WTC11 (cell line): ENCODE data around the gene COBL. TPM values are rescaled to one million over a fixed set of nuclear protein-coding genes. Genes with fewer than 3 reads are reported as not detected.

Experiments
- ATAC-seq: fragments of 200-7000 bp; cut with Tn5 transposase; 2 replicates; pipeline ENCODE4 v1.10.0; 2021; ENCODE audit warnings: mild to moderate bottlenecking, moderate library complexity
- CTCF ChIA-PET: fragments of 300-600 bp; sonication (Branson Sonifier 250); formaldehyde crosslinking; loops from one replicate; lab custom pipeline; 2021; ENCODE audit warnings: antibody characterized with exemption; lab: Charles Lee
- POLR2A ChIA-PET: fragments of 350-600 bp; sonication (Branson Sonifier 250); formaldehyde crosslinking; loops from one replicate; lab custom pipeline; 2021; ENCODE audit warnings: antibody characterized with exemption; lab: Charles Lee
- DNase-seq: peaks from one replicate; pipeline ENCODE4 v3.0.0; 2021; ENCODE audit warnings: low spot score
- H3K27ac Mint-ChIP-seq: 2 replicates; pipeline ENCODE4 v1.8.0; 2021; ENCODE audit warnings: mixed read lengths
- H3K27me3 Mint-ChIP-seq: 2 replicates; pipeline ENCODE4 v1.8.0; 2021; ENCODE audit warnings: low read depth, mild to moderate bottlenecking, moderate library complexity, mixed read lengths
- H3K36me3 Mint-ChIP-seq: 2 replicates; pipeline ENCODE4 v1.8.0; 2021; ENCODE audit warnings: mixed read lengths
- H3K4me1 Mint-ChIP-seq: 2 replicates; pipeline ENCODE4 v1.8.0; 2022; ENCODE audit warnings: mixed read lengths
- H3K4me3 Mint-ChIP-seq: 2 replicates; pipeline ENCODE4 v1.8.0; 2021; ENCODE audit warnings: mild to moderate bottlenecking, moderate library complexity, mixed read lengths
- H3K9me3 Mint-ChIP-seq: 2 replicates; pipeline ENCODE4 v1.8.0; 2021; ENCODE audit warnings: mixed read lengths
- ESRRA ChIP-seq: sonication (generic); formaldehyde crosslinking; IDR thresholded peaks from 2 replicates; pipeline ENCODE4 v1.8.1; 2022; ENCODE audit warnings: mild to moderate bottlenecking, missing genetic modification reagents, borderline replicate concordance
- FOXJ3 ChIP-seq: sonication (generic); formaldehyde crosslinking; IDR thresholded peaks from 2 replicates; pipeline ENCODE4 v1.9.0; 2021; ENCODE audit warnings: missing genetic modification reagents, mild to moderate bottlenecking, borderline replicate concordance
- MYBL2 ChIP-seq: sonication (generic); formaldehyde crosslinking; IDR thresholded peaks from 2 replicates; pipeline ENCODE4 v1.8.1; 2023; ENCODE audit warnings: mild to moderate bottlenecking, moderate library complexity, missing genetic modification reagents
- NFE2L1 ChIP-seq: sonication (generic); formaldehyde crosslinking; IDR thresholded peaks from 2 replicates; pipeline ENCODE4 v1.8.1; 2023; ENCODE audit warnings: missing genetic modification reagents
- NFYB ChIP-seq: sonication (generic); formaldehyde crosslinking; conservative IDR thresholded peaks from 2 replicates; pipeline ENCODE4 v1.8.0; 2022; ENCODE audit warnings: low read depth, missing genetic modification reagents
- SOX15 ChIP-seq: fragments of 250-450 bp; sonication (Bioruptor Pico); IDR thresholded peaks from 2 replicates; pipeline ENCODE4 v1.9.0; 2021; ENCODE audit warnings: mild to moderate bottlenecking
- TEAD4 ChIP-seq: sonication (generic); formaldehyde crosslinking; IDR thresholded peaks from 2 replicates; pipeline ENCODE4 v1.8.0; 2022; ENCODE audit warnings: mild to moderate bottlenecking, missing genetic modification reagents
- ZNF121 ChIP-seq: sonication (generic); formaldehyde crosslinking; IDR thresholded peaks from 2 replicates; pipeline ENCODE4 v1.8.0; 2023; ENCODE audit warnings: missing genetic modification reagents
- ZNF263 ChIP-seq: sonication (generic); formaldehyde crosslinking; IDR thresholded peaks from 2 replicates; pipeline ENCODE4 v1.8.1; 2022; ENCODE audit warnings: low read depth, mild to moderate bottlenecking, moderate library complexity, missing genetic modification reagents
- total RNA-seq: library from RNA; stranded (reverse); gene quantifications from 3 replicates; pipeline ENCODE4 v1.2.3, GENCODE V29; 2021
- TF ChIP-seq, protein P1 (sequence below): sonication (generic); formaldehyde crosslinking; IDR thresholded peaks from 2 replicates; pipeline ENCODE4 v1.8.1; 2023; ENCODE audit warnings: mild to moderate bottlenecking, missing genetic modification reagents, moderate library complexity
- TF ChIP-seq, protein P2 (sequence below): sonication (generic); formaldehyde crosslinking; IDR thresholded peaks from 2 replicates; pipeline ENCODE4 v1.8.1; 2023; ENCODE audit warnings: mild to moderate bottlenecking, missing genetic modification reagents
- TF ChIP-seq, protein P3 (sequence below): sonication (generic); formaldehyde crosslinking; IDR thresholded peaks from 2 replicates; pipeline ENCODE4 v1.8.0; 2023; ENCODE audit warnings: missing genetic modification reagents
- TF ChIP-seq, protein P4 (sequence below): sonication (generic); formaldehyde crosslinking; IDR thresholded peaks from 2 replicates; pipeline ENCODE4 v1.8.1; 2023; ENCODE audit warnings: mild to moderate bottlenecking, missing genetic modification reagents, moderate library complexity
- TF ChIP-seq, protein P5 (sequence below): sonication (generic); formaldehyde crosslinking; IDR thresholded peaks from 2 replicates; pipeline ENCODE4 v1.8.1; 2022; ENCODE audit warnings: mild to moderate bottlenecking, moderate library complexity, missing genetic modification reagents
- TF ChIP-seq, protein P6 (sequence below): fragments of 250-450 bp; sonication (Bioruptor Pico); IDR thresholded peaks from 2 replicates; pipeline ENCODE4 v1.8.0; 2021; ENCODE audit warnings: mild to moderate bottlenecking
- TF ChIP-seq, protein P7 (sequence below): fragments of 250-450 bp; sonication (Bioruptor Pico); IDR thresholded peaks from 2 replicates; pipeline ENCODE4 v1.9.0; 2021; ENCODE audit warnings: mild to moderate bottlenecking

COBL gene
- total RNA-seq, 1 experiment from 2014 or later, result 36.5 TPM

DNA sequence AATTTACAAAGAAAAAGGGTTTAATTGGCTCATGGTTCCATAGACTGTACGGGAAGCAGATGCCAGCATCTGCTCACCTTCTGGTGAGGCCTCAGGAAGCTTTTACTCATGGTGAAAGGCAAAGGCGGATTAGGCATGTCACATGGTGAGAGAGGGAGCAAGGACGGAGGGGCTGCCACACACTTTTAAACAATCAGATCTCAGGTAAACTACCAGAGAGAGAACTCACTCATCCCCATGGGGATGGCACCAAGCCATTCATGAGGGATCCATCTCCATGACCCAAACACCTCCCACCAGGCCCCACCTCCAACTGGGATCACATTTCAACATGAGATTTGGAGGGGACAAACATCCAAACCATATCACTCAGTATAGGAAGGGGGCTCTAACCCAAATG, 183.9 kb downstream of the COBL start (continued):
- TF ChIP-seq, protein P1, sequence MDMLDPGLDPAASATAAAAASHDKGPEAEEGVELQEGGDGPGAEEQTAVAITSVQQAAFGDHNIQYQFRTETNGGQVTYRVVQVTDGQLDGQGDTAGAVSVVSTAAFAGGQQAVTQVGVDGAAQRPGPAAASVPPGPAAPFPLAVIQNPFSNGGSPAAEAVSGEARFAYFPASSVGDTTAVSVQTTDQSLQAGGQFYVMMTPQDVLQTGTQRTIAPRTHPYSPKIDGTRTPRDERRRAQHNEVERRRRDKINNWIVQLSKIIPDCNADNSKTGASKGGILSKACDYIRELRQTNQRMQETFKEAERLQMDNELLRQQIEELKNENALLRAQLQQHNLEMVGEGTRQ (CRISPR knock-in tag), result no peak
- TF ChIP-seq, protein P2, sequence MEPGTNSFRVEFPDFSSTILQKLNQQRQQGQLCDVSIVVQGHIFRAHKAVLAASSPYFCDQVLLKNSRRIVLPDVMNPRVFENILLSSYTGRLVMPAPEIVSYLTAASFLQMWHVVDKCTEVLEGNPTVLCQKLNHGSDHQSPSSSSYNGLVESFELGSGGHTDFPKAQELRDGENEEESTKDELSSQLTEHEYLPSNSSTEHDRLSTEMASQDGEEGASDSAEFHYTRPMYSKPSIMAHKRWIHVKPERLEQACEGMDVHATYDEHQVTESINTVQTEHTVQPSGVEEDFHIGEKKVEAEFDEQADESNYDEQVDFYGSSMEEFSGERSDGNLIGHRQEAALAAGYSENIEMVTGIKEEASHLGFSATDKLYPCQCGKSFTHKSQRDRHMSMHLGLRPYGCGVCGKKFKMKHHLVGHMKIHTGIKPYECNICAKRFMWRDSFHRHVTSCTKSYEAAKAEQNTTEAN (CRISPR knock-in tag), result no peak
- TF ChIP-seq NFYB (CRISPR knock-in tag), result no peak

DNA sequence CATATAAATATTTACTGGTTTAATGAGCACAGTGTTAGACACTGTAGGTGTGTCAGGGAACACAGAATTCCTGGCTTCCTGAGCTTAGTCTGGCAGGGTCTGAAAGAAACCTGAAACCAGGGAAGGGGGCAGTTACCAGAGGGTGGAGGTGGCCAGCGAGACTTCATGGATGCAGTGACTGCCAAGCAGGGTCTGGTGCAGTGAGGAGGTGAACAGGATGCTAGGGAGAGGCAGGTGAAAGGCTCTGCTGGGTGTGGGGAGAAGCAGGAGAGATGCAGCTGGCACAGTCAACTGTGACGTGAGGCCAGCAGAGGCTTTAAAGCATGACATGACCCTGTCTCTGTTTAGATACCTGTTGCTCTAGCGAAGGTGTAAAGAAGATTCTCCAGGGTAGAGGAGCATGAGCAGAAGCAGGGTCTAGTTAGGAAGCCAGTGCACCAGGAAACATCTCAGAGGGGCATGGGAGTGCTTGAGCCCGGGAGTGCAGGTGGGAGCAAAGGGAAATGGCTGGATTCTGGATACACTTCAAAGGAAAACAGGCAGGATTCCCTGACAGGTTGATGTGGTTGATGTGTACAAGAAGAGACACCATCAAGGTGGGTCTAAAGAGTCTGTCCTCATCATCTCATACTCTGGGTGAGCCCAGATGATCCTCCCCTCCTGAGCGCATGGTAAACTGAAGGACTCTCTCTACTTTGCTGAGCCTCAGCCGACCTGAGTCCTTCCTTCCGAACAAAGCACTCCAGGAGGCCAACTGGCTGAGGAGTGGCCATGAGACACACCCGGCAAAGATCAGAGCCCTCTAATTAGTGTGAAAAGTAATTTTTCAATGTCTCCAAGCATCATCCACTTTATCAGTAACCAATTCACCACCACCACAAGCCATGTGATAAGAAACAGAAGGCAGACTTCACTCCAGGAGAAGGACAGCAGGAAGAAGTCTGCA, 186.8 kb downstream of the COBL start:
- H3K36me3 Mint-ChIP-seq, result peaks cover 23% of the 10 kb centered on the region
- H3K4me1 Mint-ChIP-seq, result peaks cover 10% of the 10 kb centered on the region
- TF ChIP-seq, protein P3, sequence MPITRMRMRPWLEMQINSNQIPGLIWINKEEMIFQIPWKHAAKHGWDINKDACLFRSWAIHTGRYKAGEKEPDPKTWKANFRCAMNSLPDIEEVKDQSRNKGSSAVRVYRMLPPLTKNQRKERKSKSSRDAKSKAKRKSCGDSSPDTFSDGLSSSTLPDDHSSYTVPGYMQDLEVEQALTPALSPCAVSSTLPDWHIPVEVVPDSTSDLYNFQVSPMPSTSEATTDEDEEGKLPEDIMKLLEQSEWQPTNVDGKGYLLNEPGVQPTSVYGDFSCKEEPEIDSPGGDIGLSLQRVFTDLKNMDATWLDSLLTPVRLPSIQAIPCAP, result no peak
- TF ChIP-seq, protein P4, sequence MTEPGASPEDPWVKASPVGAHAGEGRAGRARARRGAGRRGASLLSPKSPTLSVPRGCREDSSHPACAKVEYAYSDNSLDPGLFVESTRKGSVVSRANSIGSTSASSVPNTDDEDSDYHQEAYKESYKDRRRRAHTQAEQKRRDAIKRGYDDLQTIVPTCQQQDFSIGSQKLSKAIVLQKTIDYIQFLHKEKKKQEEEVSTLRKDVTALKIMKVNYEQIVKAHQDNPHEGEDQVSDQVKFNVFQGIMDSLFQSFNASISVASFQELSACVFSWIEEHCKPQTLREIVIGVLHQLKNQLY (CRISPR knock-in tag), result no peak
- TF ChIP-seq ZNF121 (CRISPR knock-in tag) (no peak), MYBL2 (CRISPR knock-in tag) (no peak), TEAD4 (CRISPR knock-in tag) (no peak), ZNF263 (CRISPR knock-in tag) (no peak)
- TF ChIP-seq, protein P5, sequence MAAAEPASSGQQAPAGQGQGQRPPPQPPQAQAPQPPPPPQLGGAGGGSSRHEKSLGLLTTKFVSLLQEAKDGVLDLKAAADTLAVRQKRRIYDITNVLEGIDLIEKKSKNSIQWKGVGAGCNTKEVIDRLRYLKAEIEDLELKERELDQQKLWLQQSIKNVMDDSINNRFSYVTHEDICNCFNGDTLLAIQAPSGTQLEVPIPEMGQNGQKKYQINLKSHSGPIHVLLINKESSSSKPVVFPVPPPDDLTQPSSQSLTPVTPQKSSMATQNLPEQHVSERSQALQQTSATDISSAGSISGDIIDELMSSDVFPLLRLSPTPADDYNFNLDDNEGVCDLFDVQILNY (CRISPR knock-in tag), result no peak
- TF ChIP-seq, protein P6, sequence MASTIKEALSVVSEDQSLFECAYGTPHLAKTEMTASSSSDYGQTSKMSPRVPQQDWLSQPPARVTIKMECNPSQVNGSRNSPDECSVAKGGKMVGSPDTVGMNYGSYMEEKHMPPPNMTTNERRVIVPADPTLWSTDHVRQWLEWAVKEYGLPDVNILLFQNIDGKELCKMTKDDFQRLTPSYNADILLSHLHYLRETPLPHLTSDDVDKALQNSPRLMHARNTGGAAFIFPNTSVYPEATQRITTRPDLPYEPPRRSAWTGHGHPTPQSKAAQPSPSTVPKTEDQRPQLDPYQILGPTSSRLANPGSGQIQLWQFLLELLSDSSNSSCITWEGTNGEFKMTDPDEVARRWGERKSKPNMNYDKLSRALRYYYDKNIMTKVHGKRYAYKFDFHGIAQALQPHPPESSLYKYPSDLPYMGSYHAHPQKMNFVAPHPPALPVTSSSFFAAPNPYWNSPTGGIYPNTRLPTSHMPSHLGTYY (CRISPR knock-in tag), result no peak
- DNase-seq (no peak), ATAC-seq (no peak)
- H3K27ac Mint-ChIP-seq, result no peak overlapping the region; the same call in 1 of the 2 replicates
- POLR2A ChIA-PET, result no interaction called here
- H3K9me3 Mint-ChIP-seq, result peaks cover 20% of the 10 kb centered on the region
- no peak overlapping the region for H3K4me3 Mint-ChIP-seq
- H3K27me3 Mint-ChIP-seq, result no peaks in the 10 kb centered on the region
- CTCF ChIA-PET, result interaction anchor here (0.8 to 1.8 kb wide), 2 partner anchors 12 to 33 kb away, joined by 3 to 4 read pairs; no protein-coding TSS in a partner anchor

DNA sequence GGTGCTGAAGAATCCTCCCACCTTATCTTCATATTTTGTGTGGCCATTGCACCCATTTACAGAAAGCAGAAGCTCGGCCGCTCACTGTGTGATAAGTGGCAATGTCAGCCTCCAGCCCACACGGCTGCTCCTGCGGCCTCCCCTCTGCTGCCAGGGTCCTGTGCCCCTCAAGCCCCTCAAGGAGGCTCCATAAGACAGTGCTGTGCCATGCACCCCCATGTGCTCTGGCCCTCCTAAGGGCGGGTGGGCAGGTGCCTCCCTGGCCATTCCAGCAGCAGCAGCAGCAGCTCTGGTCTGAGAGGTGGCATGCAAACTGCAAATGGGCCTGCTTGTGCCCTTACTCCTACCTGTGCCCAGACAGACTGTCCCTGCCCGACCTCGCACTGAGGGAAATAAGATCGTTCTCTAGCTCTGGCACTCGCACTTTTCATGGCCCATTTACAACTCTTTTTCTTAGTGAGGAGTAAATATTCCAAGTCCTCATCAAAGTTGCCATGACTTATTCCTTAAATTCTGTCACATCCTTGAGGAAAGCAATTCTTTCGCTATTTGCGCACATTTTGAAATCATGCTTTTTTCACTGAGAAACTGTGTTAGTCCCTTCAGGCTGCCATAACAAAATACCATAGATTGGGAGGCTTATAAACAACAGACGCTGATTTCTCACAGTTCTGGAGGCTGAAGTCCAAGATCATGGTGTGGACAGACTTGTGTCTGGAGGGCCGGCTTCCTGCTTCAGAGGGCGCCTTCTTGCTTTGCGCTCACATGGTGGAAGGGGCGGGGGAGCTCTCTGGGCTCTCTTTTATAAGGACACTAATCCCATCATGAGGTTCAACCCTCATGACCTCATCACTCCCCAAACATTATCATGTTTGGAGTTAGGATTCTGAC, 187.8 kb downstream of the COBL start:
- Mint-ChIP-seq H3K9me3 (peaks cover 20% of the 10 kb centered on the region), H3K27me3 (no peaks in the 10 kb centered on the region), H3K36me3 (peaks cover 20% of the 10 kb centered on the region), H3K4me1 (peaks cover 10% of the 10 kb centered on the region), H3K4me3 (no peak overlapping the region), H3K27ac (no peak overlapping the region)
- ATAC-seq (no peak), DNase-seq (no peak)
- POLR2A ChIA-PET, result no interaction called here
- CTCF ChIA-PET, result interaction anchor here (1.8 kb wide), 1 partner anchor 34 kb away, joined by 4 read pairs; no protein-coding TSS in a partner anchor
- TF ChIP-seq FOXJ3, result no peak
- TF ChIP-seq, protein P7, sequence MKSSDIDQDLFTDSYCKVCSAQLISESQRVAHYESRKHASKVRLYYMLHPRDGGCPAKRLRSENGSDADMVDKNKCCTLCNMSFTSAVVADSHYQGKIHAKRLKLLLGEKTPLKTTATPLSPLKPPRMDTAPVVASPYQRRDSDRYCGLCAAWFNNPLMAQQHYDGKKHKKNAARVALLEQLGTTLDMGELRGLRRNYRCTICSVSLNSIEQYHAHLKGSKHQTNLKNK (CRISPR knock-in tag), result no peak
- no peak for TF ChIP-seq NFE2L1 (CRISPR knock-in tag)
- TF ChIP-seq SOX15, result no peak
- no peak for TF ChIP-seq ESRRA (CRISPR knock-in tag)
- TF ChIP-seq TEAD4 (CRISPR knock-in tag), result no peak
